Umbilical cord (tissue), 2 donors: ENCODE results near the gene CYSLTR1. TPM values are rescaled to one million over a fixed set of nuclear protein-coding genes. Genes with fewer than 3 reads are reported as not detected.
A peak's percentile ranks its signal among the peaks of the same experiment; 100 is the strongest.
"Not testable (repeated sequence)": the region's sequence is repeated elsewhere in the genome, so short reads cannot be mapped to it uniquely, and the experiment has no call there.

Experiments used
- DNase-seq: peaks from one replicate; pipeline ENCODE4 v3.0.0-alpha.2; 2015; ENCODE audit warnings: low spot score
- total RNA-seq: library from RNA; depleted of rRNA; stranded (reverse); fragments of >200 nt; gene quantifications from one replicate; pipeline ENCODE4 v1.2.3, GENCODE V29; 2014; ENCODE audit warnings: low replicate concordance; ENCODE audit not compliant: insufficient read depth

Gene CYSLTR1, protein sequence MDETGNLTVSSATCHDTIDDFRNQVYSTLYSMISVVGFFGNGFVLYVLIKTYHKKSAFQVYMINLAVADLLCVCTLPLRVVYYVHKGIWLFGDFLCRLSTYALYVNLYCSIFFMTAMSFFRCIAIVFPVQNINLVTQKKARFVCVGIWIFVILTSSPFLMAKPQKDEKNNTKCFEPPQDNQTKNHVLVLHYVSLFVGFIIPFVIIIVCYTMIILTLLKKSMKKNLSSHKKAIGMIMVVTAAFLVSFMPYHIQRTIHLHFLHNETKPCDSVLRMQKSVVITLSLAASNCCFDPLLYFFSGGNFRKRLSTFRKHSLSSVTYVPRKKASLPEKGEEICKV
- total RNA-seq, result 8.2 TPM

DNA sequence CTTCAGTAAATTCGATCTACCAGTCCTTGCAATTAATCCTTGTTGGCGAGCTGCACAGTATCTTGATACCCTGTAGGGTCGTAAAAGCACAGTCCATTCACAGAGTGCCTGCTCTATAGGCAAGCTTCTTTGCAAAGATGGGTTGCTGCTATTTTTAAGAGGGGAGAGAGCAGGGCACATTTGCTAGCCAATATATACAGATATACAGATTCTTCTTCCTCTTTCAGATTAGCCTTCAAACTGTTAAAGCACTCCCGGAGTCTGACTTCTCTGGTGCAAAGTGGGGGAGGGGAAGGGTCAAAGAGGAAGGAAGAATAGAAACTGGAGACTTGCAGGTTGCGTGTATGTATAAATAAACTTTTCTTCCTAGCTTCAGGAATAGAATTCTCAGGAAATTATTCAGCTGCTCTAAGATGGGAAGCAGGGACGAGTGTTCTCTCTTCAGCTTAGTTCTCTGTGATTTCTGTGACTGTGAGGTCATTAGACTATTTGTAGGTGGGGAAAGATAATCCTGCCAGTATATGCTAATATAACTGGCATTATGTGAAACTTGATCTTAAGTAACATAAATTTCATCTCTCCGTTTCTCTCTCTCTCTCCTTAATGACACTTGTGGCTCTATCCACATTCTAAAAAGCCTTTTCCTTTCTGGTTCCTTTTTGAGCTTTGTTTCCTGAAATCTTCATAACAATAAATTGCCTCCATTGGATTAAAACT, at the start of gene CYSLTR1:
CYSLTR1 (minus strand) TSS at position 242 of the 717 bp plus-strand sequence. CDS start 53,865 bp downstream, outside the sequence.
- peak; percentile 24 for DNase-seq

DNA sequence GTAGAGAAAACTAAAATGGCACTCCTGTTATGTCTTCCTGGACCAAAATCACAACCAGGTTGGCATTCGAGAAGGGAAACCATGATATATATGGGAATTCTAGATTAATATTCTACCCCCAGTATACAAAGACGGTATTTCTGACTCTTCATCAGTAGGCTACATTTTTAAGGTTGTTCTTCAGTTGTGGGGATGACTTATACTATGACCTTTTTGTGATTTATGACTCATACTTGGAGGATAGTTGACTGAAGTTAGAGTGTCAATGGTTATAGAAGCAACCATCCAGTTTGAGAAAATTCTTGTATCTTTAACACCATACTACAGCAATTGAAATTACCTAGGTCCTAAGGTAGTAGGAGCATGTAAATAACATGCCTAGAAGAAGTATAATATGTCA, 49.8 kb upstream of the CYSLTR1 start:
- no peak for DNase-seq

DNA sequence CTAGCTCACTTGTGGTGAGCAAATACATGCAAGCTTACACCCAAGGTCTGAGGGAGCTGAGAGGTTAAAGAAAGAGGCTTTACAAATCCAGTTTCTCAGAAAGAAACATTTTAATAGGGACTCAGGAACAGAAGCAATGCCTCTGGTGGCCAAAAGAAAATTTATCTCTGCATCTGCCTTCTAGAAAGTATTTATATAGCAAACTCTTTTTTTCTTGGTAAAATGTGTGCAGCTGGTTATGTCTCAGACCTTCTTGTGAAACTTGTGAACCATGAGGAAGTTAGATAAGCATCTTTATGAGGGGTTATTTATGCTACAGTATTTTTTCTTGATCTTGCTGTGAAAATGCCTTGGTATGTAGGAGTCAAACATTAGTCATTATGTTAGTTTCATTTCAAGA, 48.5 kb upstream of the CYSLTR1 start:
- peak; percentile 47 for DNase-seq

DNA sequence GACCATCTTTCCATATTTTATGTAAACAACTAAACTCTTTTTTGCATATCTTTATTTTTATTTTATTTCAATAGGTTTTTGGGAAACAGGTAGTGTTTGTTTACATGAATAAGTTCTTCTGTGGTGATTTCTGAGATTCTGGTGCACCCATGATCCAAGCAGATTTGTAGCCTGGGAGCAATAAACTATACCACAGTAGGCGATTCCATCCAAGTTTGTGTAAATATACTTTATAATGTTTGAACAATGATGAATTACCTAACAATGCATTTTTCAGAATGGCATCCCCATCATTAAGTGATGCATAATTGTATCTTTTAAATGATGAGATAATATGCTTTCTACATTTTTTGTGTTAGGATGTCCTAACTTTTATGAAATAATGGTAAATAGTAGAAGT, 39.2 kb upstream of the CYSLTR1 start:
- no peak for DNase-seq

DNA sequence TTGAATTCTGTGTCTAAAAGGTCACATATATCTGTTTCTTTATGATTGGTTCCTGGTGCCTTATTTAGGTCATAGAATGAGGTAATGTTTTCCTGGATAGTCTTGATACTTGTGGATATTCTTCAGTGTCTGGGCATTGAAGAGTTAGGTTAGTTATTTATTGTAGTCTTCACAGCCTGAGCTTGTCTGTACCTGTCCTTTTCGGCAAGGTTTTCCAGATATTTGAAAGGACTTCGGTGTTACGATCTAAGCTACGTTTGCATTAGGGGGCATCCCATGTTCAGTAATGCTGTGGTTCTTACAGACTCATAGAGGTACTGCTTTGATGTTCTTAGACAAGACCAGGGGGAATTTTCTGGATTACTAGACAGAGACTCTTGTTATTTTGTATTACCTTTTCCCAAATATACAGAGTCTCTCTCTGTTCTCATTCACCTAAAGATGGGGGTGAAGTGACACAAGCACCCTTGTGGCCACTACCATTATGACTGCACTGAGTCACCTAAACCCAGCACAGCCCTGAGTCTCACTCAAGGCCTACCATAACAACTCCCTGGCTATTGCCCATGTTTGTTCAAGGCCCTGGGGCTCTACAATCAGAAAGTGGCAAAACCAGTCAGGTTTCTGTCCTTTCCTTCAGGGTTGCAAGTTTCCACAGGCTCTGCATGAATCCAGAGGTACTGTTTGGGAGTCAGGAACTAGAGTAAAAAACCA, 30.1 kb upstream of the CYSLTR1 start:
- no peak for DNase-seq

DNA sequence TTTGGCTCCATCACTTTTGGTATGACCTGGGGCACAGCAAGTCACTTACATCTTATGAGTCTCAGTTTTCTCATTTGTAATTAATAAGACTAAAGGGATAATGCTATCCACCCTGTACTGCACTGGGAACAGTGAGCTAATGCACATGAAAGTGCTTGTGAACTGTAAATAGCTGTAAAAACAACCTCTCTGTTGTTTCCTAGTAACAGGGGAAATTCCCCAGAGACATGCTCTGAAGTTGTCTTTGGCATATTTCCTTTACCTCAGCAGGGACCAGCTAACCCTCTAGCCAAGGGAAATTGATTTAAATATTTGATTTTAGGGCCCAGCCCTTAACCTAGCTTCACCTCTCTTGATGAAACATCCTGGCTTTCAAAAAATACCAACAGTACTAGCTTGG, 6.1 kb upstream of the CYSLTR1 start:
- DNase-seq, result no peak

DNA sequence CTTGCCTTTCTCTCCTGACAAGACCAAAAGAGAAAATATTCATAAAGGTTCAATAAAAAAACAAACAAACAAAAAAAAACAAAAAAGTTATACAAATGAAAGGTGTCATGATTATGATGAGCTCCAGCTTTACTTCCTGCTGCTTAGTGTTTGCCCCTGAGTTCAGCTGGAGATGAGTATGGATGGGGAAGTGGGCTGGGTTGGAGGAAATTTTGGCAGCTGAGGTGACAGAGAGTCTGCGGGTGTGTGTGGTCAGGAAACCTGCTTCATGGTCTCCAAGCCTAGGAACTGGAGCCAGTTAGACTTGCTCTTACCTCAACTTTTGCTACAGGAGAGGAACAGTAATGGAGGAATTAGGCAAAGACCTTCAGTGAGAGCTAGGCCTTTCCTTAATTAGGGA, 4.3 kb upstream of the CYSLTR1 start:
- DNase-seq, result no peak

DNA sequence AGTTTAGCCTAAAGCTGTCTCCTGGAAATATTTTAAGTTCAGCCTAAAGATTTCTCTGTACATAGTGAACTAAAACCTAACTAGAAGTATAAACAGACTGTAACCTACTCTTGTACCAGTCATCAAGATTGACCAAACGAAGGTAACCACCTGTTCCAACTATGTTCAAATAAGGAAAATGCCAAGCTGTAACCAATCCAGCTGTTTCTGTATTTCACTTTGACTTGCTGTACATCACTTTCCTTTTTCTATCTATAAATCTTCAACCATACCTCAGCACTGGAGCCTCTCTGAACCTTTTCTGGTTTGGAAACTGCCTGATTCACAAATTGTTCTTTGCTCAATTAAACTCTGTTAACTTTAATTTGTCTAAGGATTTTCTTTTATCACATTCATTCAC, 3.1 kb upstream of the CYSLTR1 start:
- no peak for DNase-seq

DNA sequence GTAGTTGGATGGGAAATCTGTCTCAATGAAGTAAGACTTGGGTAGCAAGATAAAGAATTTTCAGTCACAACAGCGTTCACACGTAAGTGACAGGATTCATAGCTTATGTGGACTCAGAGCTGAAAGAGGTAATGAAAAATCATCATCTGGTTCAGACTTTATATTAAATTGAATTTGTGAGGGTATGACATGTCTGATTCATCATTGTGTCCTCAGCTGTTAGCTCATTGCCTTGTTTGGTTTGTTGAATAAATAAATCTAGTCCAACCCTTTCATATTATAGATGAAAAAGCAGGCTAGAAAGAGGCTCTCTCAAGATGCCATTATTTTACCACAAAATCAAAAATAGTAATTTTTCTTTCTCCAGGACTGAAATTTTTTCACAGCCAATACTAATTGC, 2.7 kb upstream of the CYSLTR1 start:
- no peak for DNase-seq

DNA sequence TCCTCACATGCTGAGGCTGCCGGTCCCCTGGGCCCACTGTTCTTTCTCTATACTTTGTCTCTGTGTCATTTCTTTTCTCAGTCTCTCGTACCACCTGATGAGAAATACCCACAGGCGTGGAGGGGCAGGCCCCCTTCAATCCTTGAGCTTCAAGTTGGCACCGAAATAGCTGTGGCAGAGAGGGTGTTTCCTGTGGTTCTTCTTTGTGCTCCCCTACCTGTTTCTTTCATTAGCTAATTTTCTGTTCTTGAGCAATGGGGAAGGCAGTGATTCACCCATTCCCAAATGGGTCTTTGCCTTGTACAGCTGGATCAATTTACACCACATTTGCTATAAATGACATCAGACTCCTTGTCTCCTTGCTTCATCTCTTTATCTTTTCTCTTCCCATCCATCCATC, 2.1 kb upstream of the CYSLTR1 start:
- DNase-seq, result no peak

DNA sequence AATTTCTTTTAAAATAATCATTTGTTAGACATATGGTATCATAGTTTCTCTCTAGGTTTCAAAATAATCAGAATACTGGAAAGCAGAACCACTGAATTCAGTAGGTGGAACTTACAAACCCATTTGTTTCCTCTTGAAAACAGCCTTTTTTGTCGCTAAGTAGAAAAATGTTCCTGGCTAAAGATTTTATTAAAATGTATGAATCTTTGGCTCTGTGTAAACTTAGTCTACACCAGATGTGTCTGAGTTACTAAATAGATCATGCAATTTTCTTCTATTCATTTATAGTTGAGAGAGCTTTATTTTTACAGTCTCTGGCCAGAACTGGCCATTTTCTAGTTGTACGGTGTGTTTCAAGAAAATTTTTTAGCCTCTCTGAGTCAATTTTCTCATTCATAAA, 1.0 kb downstream of the CYSLTR1 start:
- DNase-seq, result no peak

DNA sequence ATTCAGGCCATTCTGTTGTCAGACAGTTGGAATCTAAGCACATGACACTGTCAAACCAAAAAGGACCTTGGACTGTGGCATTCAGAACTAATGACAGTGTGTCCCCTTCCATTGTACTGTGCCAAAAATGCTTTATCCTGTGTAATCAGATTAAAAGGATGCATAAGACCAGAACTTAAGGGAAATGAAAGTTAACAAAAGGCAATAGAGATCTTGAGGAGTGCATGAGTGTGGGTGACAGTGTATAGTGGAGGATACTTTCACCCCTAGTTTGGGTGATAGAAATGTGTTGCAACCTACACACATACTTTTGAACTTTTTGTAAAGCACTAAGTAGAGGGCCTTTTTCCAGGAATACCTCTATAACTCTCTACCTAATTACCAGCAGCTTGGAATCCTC, 4.5 kb downstream of the CYSLTR1 start:
- DNase-seq, result no peak

DNA sequence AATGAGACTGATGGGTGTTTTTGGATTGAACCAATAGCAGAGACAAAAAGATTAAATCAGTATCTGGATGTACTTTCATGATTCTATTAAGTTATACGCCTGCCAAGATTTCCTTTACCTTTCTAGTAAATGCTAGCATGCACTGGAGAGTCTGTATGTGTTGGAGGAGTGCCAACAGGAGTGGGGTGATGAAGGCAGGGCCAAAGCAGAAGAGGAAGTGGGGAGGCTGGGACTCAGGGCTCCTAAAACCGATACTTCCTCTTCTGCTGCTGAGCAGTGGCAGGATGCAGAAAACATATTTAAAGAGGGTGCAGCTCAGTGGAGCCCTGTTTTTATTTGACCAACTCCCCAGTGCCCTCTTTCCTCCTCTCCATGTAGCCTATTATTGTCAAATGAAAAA, 5.6 kb downstream of the CYSLTR1 start:
- peak; percentile 4 for DNase-seq

DNA sequence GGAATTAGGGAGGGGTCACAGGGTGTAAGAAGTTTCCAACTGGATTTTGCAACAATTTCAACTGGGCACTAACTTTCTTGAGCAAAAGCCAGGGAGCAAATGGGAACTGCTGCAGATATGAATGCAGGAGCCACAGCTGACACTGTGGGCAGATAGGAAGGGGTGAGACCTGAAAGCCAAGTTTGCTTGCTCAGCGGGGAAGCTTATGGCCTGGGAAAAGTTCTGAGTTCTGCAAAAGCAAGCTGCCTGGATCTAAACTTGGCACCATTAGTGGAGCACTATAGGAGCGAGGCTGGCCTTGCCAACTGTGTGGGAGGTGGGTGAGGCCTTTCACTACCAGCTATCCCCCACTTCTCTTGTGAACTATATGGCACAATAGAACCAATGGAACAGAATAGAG, 11.1 kb downstream of the CYSLTR1 start:
- no peak for DNase-seq

DNA sequence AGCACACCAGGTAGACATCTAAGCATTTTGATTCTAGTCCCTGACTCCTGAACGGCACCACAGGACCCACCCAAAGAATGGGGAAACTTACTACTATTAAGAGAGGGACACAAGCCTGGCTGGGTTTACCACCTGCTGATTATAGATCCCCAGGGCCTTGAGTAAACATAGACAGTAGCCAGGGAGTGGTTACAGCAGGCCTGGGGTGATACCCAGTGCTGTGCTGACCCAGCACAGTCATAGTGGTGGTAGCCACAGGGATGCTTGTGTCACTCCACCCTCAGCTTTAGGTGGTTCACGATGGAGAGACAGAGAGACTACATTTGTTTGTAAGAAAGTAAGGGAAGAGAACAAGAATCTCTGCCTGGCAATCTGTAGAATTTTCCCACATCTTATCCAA, 11.7 kb downstream of the CYSLTR1 start:
- no peak for DNase-seq

DNA sequence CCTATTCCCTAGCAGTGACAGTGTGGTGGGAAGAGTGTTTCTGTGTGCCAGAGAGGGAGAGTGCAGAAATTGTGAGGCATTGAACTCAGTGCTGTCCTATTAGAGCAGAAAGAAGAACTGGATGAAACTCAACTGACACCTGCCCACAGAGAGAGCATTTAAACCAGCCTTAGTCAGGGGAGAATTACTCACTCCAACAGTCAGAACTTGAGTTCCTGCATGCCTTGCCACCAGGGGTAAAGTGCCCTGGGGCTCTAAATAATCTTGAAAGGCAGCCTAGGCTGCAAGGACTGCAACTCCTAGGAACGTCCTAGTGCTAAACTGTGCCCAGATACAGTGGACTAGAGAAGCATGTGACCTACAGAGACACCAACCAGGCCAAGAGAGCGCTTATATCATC, 12.8 kb downstream of the CYSLTR1 start:
- DNase-seq, result no peak

DNA sequence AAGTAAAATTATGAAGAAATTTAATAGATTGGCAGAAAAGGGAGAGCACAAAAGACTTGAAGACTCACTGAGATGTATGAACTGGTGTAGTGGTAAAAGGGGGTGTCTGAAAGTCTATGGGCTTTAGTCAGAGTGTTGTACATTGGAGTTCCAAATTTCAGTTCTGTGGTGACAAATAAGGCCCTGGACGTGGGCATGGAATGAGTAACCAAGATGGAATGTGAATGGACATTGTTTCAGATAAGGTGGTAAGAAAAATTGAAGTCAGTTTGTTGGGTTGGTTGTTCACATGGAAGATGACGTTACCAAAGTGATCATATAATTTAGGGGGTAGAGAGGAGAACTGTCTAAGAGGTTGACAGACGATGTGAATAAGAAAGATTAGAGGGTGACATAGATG, 13.9 kb downstream of the CYSLTR1 start:
- no peak for DNase-seq

DNA sequence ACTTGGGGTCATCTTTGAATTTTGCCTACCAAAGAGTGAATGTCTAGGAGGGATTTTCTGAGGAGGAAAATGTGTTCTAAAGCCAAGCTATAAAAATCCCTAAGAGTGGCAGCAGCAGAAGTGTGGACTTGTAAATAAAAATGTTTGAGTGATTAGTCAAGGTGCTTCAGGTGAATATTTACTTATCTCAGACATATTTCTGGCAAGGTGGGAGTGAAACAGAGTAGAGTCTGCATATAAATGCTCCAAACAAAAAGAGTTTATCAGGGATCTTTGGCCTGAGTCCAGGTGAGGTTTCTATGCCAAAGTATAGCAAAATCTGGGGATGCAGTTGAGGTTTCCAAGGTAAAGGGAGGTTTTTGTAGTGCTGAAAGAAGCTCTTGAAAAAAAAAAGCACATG, 19.7 kb downstream of the CYSLTR1 start:
- DNase-seq, result peak; percentile 18

DNA sequence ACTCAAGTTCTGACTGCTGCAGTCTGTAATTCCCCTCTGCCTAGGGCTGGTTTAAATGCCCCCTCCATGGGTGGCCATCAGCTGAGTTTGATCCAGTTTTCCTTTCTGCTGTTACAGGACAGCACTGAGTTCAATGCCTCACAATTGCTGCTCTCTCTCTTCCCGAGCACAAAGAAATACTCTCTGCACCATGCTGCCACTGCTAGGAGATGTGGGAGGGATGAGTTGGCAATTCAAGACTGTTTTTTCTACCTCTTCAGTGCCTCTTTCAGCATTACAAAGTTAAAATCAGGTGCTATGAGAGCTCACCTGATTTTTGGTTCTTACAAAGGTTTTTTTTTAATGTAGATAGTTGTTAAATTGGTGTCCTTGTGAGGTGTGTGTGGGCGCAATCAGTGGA, 24.3 kb downstream of the CYSLTR1 start:
- no peak for DNase-seq

DNA sequence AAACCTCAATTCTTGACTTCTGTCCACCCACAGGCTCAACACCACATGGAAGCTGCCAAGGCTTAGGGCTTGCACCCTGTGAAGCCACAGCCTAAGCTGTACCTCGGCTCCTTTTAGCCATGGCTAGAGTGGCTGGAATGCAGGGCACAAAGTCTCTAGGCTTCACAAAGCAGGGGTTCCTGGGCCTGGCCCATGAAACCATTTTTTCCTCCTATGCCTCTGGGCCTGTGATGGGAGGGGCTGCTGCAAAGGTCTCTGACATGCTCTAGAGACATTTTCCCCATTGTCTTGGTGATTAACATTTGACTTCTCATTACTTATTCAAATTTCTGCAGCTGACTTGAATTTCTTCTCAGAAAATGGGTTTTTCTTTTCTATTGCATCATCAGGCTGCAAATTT, 26.5 kb downstream of the CYSLTR1 start:
- DNase-seq, result not testable (repeated sequence)

DNA sequence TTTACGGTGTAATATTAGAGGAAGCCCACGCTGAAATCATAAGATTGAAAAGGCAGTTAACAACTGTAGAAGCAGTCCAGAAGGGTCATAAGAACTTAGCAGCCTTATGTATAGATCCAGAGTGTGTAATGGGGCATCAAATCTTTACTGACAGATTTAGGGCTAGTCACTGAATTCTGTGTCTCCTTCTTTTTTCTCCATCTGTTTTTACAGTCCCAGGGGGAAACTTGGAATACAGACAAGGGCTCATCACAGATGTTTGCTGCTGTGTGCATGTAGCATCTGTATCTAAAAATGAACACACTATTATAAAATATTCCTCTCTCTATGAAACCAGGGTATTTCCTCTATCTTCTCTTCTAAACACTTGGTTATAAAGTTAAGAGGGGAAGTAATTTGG, 43.9 kb downstream of the CYSLTR1 start:
- DNase-seq, result no peak

DNA sequence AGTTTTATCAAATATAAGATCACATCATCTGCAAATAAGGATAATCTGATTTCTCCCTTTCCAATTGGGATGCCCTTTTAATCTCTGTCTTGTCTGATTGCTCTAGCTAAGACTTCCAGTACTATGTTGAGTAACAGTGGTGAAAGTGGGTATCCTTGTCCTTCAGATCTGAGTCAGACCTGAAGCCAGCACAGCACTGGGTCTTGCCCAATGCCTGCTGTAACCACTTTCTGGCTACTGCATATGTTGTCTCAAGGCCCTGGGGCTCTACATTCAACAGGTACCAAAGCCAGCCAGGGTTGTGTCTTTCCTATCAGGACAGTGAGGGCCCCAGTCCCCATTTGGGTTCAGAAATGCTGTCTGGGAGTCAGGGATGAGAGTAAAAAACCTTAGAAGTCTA, 90.3 kb downstream of the CYSLTR1 start:
- no peak for DNase-seq

DNA sequence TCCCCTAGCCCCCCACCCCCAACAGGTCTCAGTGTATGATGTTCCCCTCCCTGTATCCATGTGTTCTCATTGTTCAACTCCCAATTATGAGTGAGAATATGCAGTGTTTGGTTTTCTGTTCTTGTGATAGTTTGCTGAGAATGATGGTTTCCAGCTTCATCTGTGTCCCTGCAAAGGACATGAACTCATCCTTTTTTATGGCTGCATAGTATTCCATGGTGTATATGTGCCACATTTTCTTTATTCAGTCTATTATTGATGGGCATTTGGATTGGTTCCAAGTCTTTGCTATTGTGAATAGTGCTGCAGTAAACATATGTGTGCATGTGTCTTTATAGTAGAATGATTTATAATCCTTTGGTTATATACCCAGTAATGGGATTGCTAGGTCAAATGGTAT, 101.4 kb downstream of the CYSLTR1 start:
- not testable (repeated sequence) for DNase-seq
